KMS-11 (cell line): ENCODE data around the gene PXN.

Experiments used
- H2AFZ ChIP-seq: fragments of 200-600 bp; sonication (generic); 2 replicates; pipeline ENCODE4 v1.6.1; 2016; ENCODE audit warnings: antibody characterized with exemption, mixed run types, low read depth
- H3K27ac ChIP-seq: fragments of 200-600 bp; sonication (generic); 2 replicates; pipeline ENCODE4 v1.6.1; 2016; ENCODE audit warnings: mild to moderate bottlenecking, mixed run types
- H3K27me3 ChIP-seq: fragments of 200-600 bp; sonication (generic); 2 replicates; pipeline ENCODE4 v1.6.1; 2017; ENCODE audit warnings: mild to moderate bottlenecking, low read depth, mixed run types, moderate library complexity; ENCODE audit not compliant: insufficient read depth
- H3K36me3 ChIP-seq: fragments of 200-600 bp; sonication (generic); 2 replicates; pipeline ENCODE4 v1.6.1; 2017; ENCODE audit warnings: mild to moderate bottlenecking, mixed run types; ENCODE audit not compliant: insufficient read depth
- H3K4me1 ChIP-seq: fragments of 200-600 bp; sonication (generic); 2 replicates; pipeline ENCODE4 v1.6.1; 2016; ENCODE audit warnings: mild to moderate bottlenecking, low read depth, mixed run types; ENCODE audit not compliant: poor library complexity, severe bottlenecking
- H3K4me2 ChIP-seq: fragments of 200-600 bp; sonication (generic); 2 replicates; pipeline ENCODE4 v1.7.0; 2016; ENCODE audit warnings: mild to moderate bottlenecking, mixed run types
- H3K4me3 ChIP-seq: fragments of 200-600 bp; sonication (generic); IDR thresholded peaks from 2 replicates; pipeline ENCODE4 v1.6.1; 2017; ENCODE audit warnings: low read depth, low read length, mixed read lengths; ENCODE audit not compliant: insufficient read depth
- H3K79me2 ChIP-seq: fragments of 200-600 bp; sonication (generic); 2 replicates; pipeline ENCODE4 v1.6.1; 2016; ENCODE audit warnings: low read depth, mixed run types; ENCODE audit not compliant: insufficient read depth
- H3K9ac ChIP-seq: fragments of 200-600 bp; sonication (generic); 2 replicates; pipeline ENCODE4 v1.6.1; 2016; ENCODE audit warnings: mild to moderate bottlenecking, mixed run types
- H4K20me1 ChIP-seq: fragments of 200-600 bp; sonication (generic); 2 replicates; pipeline ENCODE4 v1.6.1; 2016; ENCODE audit warnings: mild to moderate bottlenecking, mixed run types; ENCODE audit not compliant: insufficient read depth
- TF ChIP-seq, protein P1 (sequence below): fragments of 200-600 bp; sonication (generic); conservative IDR thresholded peaks from 2 replicates; pipeline ENCODE4 v1.6.1; 2017; ENCODE audit warnings: low read depth, mild to moderate bottlenecking, antibody characterized with exemption, low read length, moderate library complexity, mixed read lengths

Gene PXN

DNA sequence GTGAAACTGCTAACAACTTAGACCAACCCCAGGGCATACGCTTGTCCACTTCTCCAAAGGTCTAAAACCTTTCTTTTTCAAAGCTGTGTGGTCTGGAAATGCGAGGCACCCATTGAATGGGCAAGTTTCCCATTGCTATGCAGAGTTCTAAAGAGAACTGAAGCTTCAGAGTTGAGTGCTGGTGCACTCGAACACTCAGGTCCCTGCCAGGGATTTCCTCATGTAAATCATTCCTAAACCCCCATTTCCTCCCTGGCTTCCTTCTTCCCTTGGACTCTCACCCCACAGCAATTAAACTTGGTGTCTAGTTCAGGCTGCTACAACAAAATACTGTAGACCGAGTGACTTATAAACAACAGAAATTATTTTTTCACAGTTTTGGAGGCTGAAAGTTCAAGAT, 2.2 kb upstream of the PXN start:
- H2AFZ ChIP-seq = no peak overlapping the region
- no peaks in the 10 kb centered on the region for H3K36me3 ChIP-seq
- no peaks in the 10 kb centered on the region for H3K27me3 ChIP-seq
- H3K4me3 ChIP-seq = no peak overlapping the region
- H3K9ac ChIP-seq = no peak overlapping the region
- no peaks in the 10 kb centered on the region for H4K20me1 ChIP-seq
- TF ChIP-seq, protein P1, sequence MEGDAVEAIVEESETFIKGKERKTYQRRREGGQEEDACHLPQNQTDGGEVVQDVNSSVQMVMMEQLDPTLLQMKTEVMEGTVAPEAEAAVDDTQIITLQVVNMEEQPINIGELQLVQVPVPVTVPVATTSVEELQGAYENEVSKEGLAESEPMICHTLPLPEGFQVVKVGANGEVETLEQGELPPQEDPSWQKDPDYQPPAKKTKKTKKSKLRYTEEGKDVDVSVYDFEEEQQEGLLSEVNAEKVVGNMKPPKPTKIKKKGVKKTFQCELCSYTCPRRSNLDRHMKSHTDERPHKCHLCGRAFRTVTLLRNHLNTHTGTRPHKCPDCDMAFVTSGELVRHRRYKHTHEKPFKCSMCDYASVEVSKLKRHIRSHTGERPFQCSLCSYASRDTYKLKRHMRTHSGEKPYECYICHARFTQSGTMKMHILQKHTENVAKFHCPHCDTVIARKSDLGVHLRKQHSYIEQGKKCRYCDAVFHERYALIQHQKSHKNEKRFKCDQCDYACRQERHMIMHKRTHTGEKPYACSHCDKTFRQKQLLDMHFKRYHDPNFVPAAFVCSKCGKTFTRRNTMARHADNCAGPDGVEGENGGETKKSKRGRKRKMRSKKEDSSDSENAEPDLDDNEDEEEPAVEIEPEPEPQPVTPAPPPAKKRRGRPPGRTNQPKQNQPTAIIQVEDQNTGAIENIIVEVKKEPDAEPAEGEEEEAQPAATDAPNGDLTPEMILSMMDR = no peak
- H3K79me2 ChIP-seq = no peaks in the 10 kb centered on the region
- no peaks in the 10 kb centered on the region for H3K4me1 ChIP-seq
- H3K27ac ChIP-seq = no peak overlapping the region
- H3K4me2 ChIP-seq = no peak overlapping the region

DNA sequence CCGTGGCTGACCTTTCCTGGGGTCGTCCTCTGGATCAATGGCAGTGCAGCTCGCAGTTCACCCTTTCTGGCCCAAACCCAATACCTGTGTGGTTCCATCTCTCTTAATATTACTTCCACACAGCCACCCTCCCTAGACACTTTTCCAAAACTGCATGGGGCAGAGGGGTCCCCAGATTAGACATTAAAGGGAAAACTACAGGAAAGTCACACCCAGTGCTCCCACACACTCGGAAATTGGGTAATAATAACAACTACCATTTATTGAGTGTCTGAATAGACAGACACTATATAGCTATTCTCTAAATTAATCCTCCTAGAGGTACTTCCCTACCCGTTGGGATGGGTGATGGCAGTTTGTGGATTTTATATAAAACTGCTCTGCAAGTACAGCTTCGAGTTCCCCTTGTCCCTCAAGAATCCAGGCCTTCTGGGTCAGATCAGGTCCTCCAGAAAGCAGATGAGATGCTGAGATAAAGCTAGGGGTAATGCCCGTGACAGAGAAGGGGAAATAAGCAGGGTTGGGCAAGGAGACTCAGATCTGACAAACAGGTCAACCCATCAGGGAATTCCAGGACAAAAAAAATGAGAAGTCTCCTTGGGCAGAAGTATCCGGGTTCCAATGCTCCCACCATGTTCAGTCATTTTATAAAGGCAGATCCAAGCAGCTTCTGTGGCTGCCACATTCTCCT, 795 bp upstream of the PXN start:
- Histone ChIP-seq H3K4me1 (no peaks in the 10 kb centered on the region), H3K27me3 (no peaks in the 10 kb centered on the region), H4K20me1 (no peaks in the 10 kb centered on the region), H3K27ac (no peak overlapping the region), H2AFZ (peak overlapping the region; percentile 38; the same call in 1 of the 2 replicates), H3K79me2 (no peaks in the 10 kb centered on the region), H3K4me2 (0 out of 2 replicates have a peak overlapping the region, but pooled peaks have one; percentile 21), H3K36me3 (no peaks in the 10 kb centered on the region), H3K9ac (no peak overlapping the region), H3K4me3 (no peak overlapping the region)
- TF ChIP-seq, protein P1 = no peak

DNA sequence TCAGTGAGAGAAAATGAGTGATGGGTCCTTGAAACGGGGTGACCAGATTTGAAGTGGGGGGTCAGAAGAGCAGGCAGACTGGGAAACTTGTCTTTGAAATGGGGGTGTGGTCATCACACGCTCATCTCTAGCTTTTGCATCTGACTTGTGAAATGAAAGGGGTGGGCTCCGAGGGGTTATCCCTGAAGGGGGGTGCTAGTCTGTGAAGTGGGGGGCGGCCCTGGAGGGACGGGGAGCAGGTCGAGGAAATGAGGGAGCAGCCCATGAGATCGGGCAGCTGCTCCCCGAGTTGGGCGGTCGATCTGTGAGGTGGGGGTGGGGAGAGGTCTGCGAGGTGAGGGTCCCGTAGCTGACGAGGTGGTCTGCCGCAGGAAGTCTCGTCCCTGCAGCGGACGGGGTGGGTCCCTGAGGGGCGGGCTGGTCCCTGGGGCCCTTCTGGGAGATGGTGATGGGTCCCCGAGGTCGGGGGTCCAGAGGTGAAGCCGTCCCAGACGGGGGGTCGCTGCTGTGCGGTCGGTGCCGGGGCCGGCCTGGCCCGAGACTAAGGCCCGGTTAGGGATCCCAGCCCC, 542 bp downstream of the PXN start:
- no peaks in the 10 kb centered on the region for H3K36me3 ChIP-seq
- no peak overlapping the region for H3K4me3 ChIP-seq
- H3K27me3 ChIP-seq = no peaks in the 10 kb centered on the region
- no peaks in the 10 kb centered on the region for H3K4me1 ChIP-seq
- no peaks in the 10 kb centered on the region for H4K20me1 ChIP-seq
- H3K4me2 ChIP-seq = peak overlapping the region; percentile 36
- H3K27ac ChIP-seq = no peak overlapping the region
- H3K79me2 ChIP-seq = no peaks in the 10 kb centered on the region
- peak overlapping the region; percentile 38; the same call in 1 of the 2 replicates for H2AFZ ChIP-seq
- TF ChIP-seq, protein P1 = no peak
- peak overlapping the region; percentile 44; the same call in 1 of the 2 replicates for H3K9ac ChIP-seq

DNA sequence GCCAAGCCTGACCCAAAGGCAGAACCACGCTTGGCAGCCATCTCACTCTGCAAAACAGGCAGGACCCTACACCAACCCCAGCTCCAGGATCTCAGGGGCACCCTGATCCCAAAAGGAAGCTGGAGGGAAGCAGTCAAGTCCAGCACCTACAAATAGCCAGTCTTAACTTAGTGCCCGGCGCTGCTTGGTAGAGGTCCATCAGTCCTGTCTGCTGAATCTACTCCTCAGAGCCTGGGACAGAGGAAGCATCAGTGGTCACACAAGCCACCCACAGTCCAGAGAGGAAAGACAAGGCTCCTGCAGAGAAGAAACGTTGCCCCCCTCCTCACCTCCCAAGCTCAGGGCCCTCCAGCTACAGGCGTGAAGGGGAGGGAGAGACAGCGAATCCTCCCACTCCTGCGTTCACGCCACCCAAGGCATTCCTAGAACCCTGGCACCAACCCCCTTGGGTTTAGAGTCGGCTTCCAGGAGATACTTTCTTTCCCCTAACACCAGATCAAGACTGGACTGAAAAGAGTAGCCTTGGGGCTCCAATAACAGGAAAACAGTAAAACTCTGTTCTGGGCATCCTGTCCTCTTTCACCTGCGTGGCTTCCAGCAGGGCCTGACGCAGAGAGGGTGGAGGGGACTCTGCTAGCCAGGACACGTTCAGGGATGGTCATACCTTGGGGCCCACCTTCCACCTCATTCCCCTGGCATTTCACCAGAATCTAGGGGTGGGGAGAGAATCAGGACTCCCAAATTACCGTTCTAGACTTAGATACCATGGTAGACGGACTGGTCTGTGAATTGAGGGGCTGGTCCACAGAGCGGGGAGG, 1.2 kb downstream of the PXN start:
- no peak overlapping the region for H3K27ac ChIP-seq
- no peaks in the 10 kb centered on the region for H3K36me3 ChIP-seq
- H4K20me1 ChIP-seq = no peaks in the 10 kb centered on the region
- TF ChIP-seq, protein P1 = no peak
- H3K27me3 ChIP-seq = no peaks in the 10 kb centered on the region
- H2AFZ ChIP-seq = no peak overlapping the region
- no peaks in the 10 kb centered on the region for H3K4me1 ChIP-seq
- no peak overlapping the region for H3K4me3 ChIP-seq
- no peak overlapping the region for H3K9ac ChIP-seq
- H3K79me2 ChIP-seq = no peaks in the 10 kb centered on the region
- H3K4me2 ChIP-seq = peak overlapping the region; percentile 36; the same call in 1 of the 2 replicates
